HepG2 (cell line): ENCODE results near the gene FXR2. TPM values are rescaled to one million over a fixed set of nuclear protein-coding genes. Genes with fewer than 3 reads are reported as not detected.

Experiments used
- DPF2 ChIP-seq: sonication (generic); formaldehyde crosslinking; IDR thresholded peaks from 2 replicates; pipeline ENCODE4 v1.4.0; 2020; ENCODE audit warnings: mild to moderate bottlenecking, low read depth, missing genetic modification reagents, borderline replicate concordance
- ETV5 ChIP-seq: IDR thresholded peaks from 2 replicates; pipeline ENCODE4 v1.6.1; 2018; ENCODE audit warnings: missing biosample characterization, missing genetic modification reagents, inconsistent platforms, borderline replicate concordance
- FOXM1 ChIP-seq: sonication (generic); formaldehyde crosslinking; IDR thresholded peaks from 2 replicates; pipeline ENCODE4 v1.5.0; 2020; ENCODE audit warnings: missing genetic modification reagents
- HDAC2 ChIP-seq: sonication (generic); formaldehyde crosslinking; IDR thresholded peaks from 2 replicates; pipeline ENCODE4 v1.4.0; 2020; ENCODE audit warnings: missing genetic modification reagents
- HDAC6 ChIP-seq: fragments of 200-600 bp; sonication (generic); IDR thresholded peaks from 2 replicates; pipeline ENCODE4 v1.7.0; 2017; ENCODE audit warnings: mild to moderate bottlenecking, antibody characterized with exemption, low read length, low read depth
- HMG20B ChIP-seq: conservative IDR thresholded peaks from 2 replicates; pipeline ENCODE4 v1.6.1; 2016; ENCODE audit warnings: missing genetic modification reagents, missing compliant biosample characterization
- HNF4G ChIP-seq, 2 experiments: sonication (generic) in 1 of 2; formaldehyde crosslinking in 1 of 2; IDR thresholded peaks; 2 replicates each; pipeline versions ENCODE4 v1.4.0 to v1.6.1; 2011 to 2020; ENCODE audit warnings: borderline replicate concordance in 2 of 2, low read depth in 2 of 2, mild to moderate bottlenecking in 2 of 2, low read length in 1 of 2, missing genetic modification reagents in 1 of 2, moderate library complexity in 1 of 2
- IKZF5 ChIP-seq: IDR thresholded peaks from 2 replicates; pipeline ENCODE4 v1.6.1; 2018; ENCODE audit warnings: missing genetic modification reagents, mild to moderate bottlenecking, missing compliant biosample characterization
- MIXL1 ChIP-seq: IDR thresholded peaks from 2 replicates; pipeline ENCODE4 v1.6.1; 2016
- POLR2AphosphoS5 ChIP-seq: IDR thresholded peaks from 2 replicates; pipeline ENCODE4 v1.6.1; 2012; ENCODE audit warnings: low read depth, low read length
- RXRB ChIP-seq: IDR thresholded peaks from 2 replicates; pipeline ENCODE4 v1.6.1; 2016; ENCODE audit warnings: borderline replicate concordance, missing genetic modification reagents, missing compliant biosample characterization
- SALL1 ChIP-seq: sonication (generic); formaldehyde crosslinking; IDR thresholded peaks from 2 replicates; pipeline ENCODE4 v1.8.0; 2022; ENCODE audit warnings: mild to moderate bottlenecking, missing genetic modification reagents
- THRA ChIP-seq: sonication (generic); formaldehyde crosslinking; IDR thresholded peaks from 2 replicates; pipeline ENCODE4 v1.4.0; 2020; ENCODE audit warnings: missing genetic modification reagents, borderline replicate concordance
- ZBTB3 ChIP-seq: sonication (generic); formaldehyde crosslinking; IDR thresholded peaks from 2 replicates; pipeline ENCODE4 v1.4.0; 2020; ENCODE audit warnings: low read depth, mild to moderate bottlenecking, moderate library complexity, missing genetic modification reagents, borderline replicate concordance
- ZNF18 ChIP-seq: sonication (generic); formaldehyde crosslinking; IDR thresholded peaks from 2 replicates; pipeline ENCODE4 v1.8.0; 2022; ENCODE audit warnings: mild to moderate bottlenecking, missing genetic modification reagents; ENCODE audit not compliant: insufficient replicate concordance
- ZNF331 ChIP-seq: sonication (generic); formaldehyde crosslinking; IDR thresholded peaks from 2 replicates; pipeline ENCODE4 v1.4.0; 2020; ENCODE audit warnings: missing genetic modification reagents
- ZNF564 ChIP-seq: sonication (generic); formaldehyde crosslinking; IDR thresholded peaks from 2 replicates; pipeline ENCODE4 v1.8.1; 2023; ENCODE audit warnings: mild to moderate bottlenecking, missing genetic modification reagents
- polyA plus RNA-seq, 8 experiments: library from polyadenylated mRNA; depleted of rRNA in 3 of 8; stranded (reverse) in 7 of 8; unstranded in 1 of 8; fragments of >200 nt; fragmentation: Illumina TruSeq in 4 of 8; extraction: Trizol in 4 of 8; gene quantifications; 2 replicates each; pipeline versions ENCODE4 v1.2.1 to v1.2.3, GENCODE V29; 2011 to 2016; ENCODE audit warnings: low read depth in 4 of 8, missing spikeins in 1 of 8, mixed read lengths in 1 of 8; ENCODE audit not compliant: insufficient read depth in 1 of 8
- total RNA-seq, 5 experiments: library from RNA; depleted of rRNA; stranded (reverse); fragments of >200 nt; fragmentation: Illumina TruSeq; extraction: Trizol; gene quantifications; 2 replicates each; pipeline ENCODE4 v1.2.3, GENCODE V29; 2016; ENCODE audit warnings: low read depth in 1 of 5
- TF ChIP-seq, protein P1 (sequence below): sonication (generic); formaldehyde crosslinking; conservative IDR thresholded peaks from 2 replicates; pipeline ENCODE4 v1.4.0; 2020; ENCODE audit warnings: mild to moderate bottlenecking, missing genetic modification reagents, moderate library complexity
- TF ChIP-seq, protein P2 (sequence below): IDR thresholded peaks from 2 replicates; pipeline ENCODE4 v1.6.1; 2012; ENCODE audit warnings: inconsistent platforms
- TF ChIP-seq, protein P3 (sequence below): IDR thresholded peaks from 2 replicates; pipeline ENCODE4 v1.6.1; 2016; ENCODE audit warnings: missing compliant biosample characterization, missing genetic modification reagents, borderline replicate concordance

The FXR2 gene
- total and polyA plus RNA-seq, 2 of the 13 experiments (the other 11 are each of a cell fraction or from before 2014, with no cell fraction given): 20.9 to 24.4 TPM

DNA sequence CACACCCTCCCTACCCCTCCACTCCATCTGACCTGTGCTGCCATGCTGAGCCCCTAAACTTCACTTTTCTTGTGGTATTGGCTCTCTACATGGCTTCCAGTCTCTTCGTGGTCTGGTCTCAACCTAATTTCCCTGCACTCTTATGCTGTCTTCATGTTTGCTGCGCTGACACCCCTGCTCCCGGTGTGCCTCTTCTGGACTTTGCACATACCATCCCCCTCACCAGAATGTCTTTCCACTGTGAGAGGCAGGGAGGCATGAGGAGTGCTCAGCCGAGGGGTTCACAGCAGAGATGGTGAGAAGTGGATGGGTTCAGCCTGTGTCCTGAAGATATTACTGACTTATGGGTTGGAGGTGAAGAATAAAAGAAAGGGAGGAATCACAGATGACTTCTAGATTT, 63.3 kb downstream of the FXR2 start (continued):
- TF ChIP-seq, protein P1, sequence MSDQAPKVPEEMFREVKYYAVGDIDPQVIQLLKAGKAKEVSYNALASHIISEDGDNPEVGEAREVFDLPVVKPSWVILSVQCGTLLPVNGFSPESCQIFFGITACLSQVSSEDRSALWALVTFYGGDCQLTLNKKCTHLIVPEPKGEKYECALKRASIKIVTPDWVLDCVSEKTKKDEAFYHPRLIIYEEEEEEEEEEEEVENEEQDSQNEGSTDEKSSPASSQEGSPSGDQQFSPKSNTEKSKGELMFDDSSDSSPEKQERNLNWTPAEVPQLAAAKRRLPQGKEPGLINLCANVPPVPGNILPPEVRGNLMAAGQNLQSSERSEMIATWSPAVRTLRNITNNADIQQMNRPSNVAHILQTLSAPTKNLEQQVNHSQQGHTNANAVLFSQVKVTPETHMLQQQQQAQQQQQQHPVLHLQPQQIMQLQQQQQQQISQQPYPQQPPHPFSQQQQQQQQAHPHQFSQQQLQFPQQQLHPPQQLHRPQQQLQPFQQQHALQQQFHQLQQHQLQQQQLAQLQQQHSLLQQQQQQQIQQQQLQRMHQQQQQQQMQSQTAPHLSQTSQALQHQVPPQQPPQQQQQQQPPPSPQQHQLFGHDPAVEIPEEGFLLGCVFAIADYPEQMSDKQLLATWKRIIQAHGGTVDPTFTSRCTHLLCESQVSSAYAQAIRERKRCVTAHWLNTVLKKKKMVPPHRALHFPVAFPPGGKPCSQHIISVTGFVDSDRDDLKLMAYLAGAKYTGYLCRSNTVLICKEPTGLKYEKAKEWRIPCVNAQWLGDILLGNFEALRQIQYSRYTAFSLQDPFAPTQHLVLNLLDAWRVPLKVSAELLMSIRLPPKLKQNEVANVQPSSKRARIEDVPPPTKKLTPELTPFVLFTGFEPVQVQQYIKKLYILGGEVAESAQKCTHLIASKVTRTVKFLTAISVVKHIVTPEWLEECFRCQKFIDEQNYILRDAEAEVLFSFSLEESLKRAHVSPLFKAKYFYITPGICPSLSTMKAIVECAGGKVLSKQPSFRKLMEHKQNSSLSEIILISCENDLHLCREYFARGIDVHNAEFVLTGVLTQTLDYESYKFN: peak; percentile 86
- TF ChIP-seq ZBTB3 (no peak), DPF2 (CRISPR knock-in tag) (no peak), ZNF331 (CRISPR knock-in tag) (peak; percentile 61; the same call in 1 of the 2 replicates), ZNF564 (CRISPR knock-in tag) (no peak), THRA (CRISPR knock-in tag) (peak; percentile 22; the same call in 1 of the 2 replicates), ZNF18 (CRISPR knock-in tag) (peak; percentile 29), HDAC6 (no peak), SALL1 (CRISPR knock-in tag) (peak; percentile 63; the same call in 1 of the 2 replicates), ETV5 (CRISPR knock-in tag) (0 out of 2 replicates have a peak, but pooled peaks have one; percentile 19), HDAC2 (peak; percentile 61; the same call in 1 of the 2 replicates), HMG20B (CRISPR knock-in tag) (no peak), IKZF5 (CRISPR knock-in tag) (0 out of 2 replicates have a peak, but pooled peaks have one; percentile 32), FOXM1 (CRISPR knock-in tag) (no peak), HNF4G (IDR thresholded peaks at IDR 0.05; ENCODE audit: borderline replicate concordance, low read depth, low read length) (peak; percentile 85), HNF4G (CRISPR knock-in tag; IDR thresholded peaks at IDR 0.05; ENCODE audit: borderline replicate concordance, low read depth) (peak; percentile 38; the same call in 1 of the 2 replicates), RXRB (CRISPR knock-in tag) (0 out of 2 replicates have a peak, but pooled peaks have one; percentile 23), MIXL1 (CRISPR knock-in tag) (0 out of 2 replicates have a peak, but pooled peaks have one; percentile 28), POLR2AphosphoS5 (0 out of 2 replicates have a peak, but pooled peaks have one; percentile 37)
- TF ChIP-seq, protein P2, sequence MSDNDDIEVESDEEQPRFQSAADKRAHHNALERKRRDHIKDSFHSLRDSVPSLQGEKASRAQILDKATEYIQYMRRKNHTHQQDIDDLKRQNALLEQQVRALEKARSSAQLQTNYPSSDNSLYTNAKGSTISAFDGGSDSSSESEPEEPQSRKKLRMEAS: peak; percentile 65; the same call in 1 of the 2 replicates
- TF ChIP-seq, protein P3, sequence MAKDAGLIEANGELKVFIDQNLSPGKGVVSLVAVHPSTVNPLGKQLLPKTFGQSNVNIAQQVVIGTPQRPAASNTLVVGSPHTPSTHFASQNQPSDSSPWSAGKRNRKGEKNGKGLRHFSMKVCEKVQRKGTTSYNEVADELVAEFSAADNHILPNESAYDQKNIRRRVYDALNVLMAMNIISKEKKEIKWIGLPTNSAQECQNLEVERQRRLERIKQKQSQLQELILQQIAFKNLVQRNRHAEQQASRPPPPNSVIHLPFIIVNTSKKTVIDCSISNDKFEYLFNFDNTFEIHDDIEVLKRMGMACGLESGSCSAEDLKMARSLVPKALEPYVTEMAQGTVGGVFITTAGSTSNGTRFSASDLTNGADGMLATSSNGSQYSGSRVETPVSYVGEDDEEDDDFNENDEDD (CRISPR knock-in tag): peak; percentile 59; the same call in 1 of the 2 replicates
